HUES48 (cell line): Measurements from ENCODE around the gene CHMP4B.

Experiments
- H3K27ac ChIP-seq: one replicate; pipeline ENCODE4 v1.7.0; 2013; ENCODE audit warnings: low read depth, low read length, inconsistent platforms
- H3K27me3 ChIP-seq: 2 replicates; pipeline ENCODE4 v1.6.1; 2013; ENCODE audit warnings: mild to moderate bottlenecking, low read length; ENCODE audit not compliant: control insufficient read depth, insufficient read depth
- H3K36me3 ChIP-seq: 2 replicates; pipeline ENCODE4 v1.6.1; 2013; ENCODE audit warnings: low read length; ENCODE audit not compliant: control insufficient read depth, insufficient read depth
- H3K4me1 ChIP-seq: 2 replicates; pipeline ENCODE4 v1.6.1; 2013; ENCODE audit warnings: mild to moderate bottlenecking, low read length; ENCODE audit not compliant: control insufficient read depth, insufficient read depth
- H3K4me3 ChIP-seq: 2 replicates; pipeline ENCODE4 v1.5.1; 2013; ENCODE audit warnings: mild to moderate bottlenecking, low read depth, low read length
- H3K9ac ChIP-seq: 2 replicates; pipeline ENCODE4 v1.6.1; 2013; ENCODE audit warnings: mild to moderate bottlenecking, low read depth, low read length, moderate library complexity
- H3K9me3 ChIP-seq: 2 replicates; pipeline ENCODE4 v1.6.1; 2013; ENCODE audit warnings: low read length; ENCODE audit not compliant: control insufficient read depth, insufficient read depth

CHMP4B gene

GRCh38 chr20:33773412-33774089 lies 37.6 kb upstream of the CHMP4B start:
- Histone ChIP-seq H3K9me3 (no peaks in the 10 kb centered on the region), H3K9ac (no peak overlapping the region), H3K36me3 (peaks cover 3% of the 10 kb centered on the region; the same call in 1 of the 2 replicates), H3K27ac (no peak overlapping the region), H3K4me3 (no peak overlapping the region), H3K4me1 (no peaks in the 10 kb centered on the region), H3K27me3 (no peaks in the 10 kb centered on the region)

- Histone ChIP-seq H3K4me1 (no peaks in the 10 kb centered on the region), H3K9ac (no peak overlapping the region), H3K27ac (no peak overlapping the region), H3K4me3 (no peak overlapping the region), H3K36me3 (0 out of 2 replicates have a peak, but pooled peaks cover 2% of the 10 kb centered on the region), H3K27me3 (no peaks in the 10 kb centered on the region), H3K9me3 (no peaks in the 10 kb centered on the region)
Measured at GRCh38 chr20:33777816-33778215, 33.3 kb upstream of the CHMP4B start.

GRCh38 chr20:33781133-33781532 lies 30.0 kb upstream of the CHMP4B start:
- Histone ChIP-seq H3K36me3 (0 out of 2 replicates have a peak, but pooled peaks cover 2% of the 10 kb centered on the region), H3K27me3 (no peaks in the 10 kb centered on the region), H3K27ac (no peak overlapping the region), H3K9ac (no peak overlapping the region), H3K4me1 (no peaks in the 10 kb centered on the region), H3K4me3 (no peak overlapping the region), H3K9me3 (no peaks in the 10 kb centered on the region)

- Histone ChIP-seq H3K36me3 (0 out of 2 replicates have a peak, but pooled peaks cover 2% of the 10 kb centered on the region), H3K4me3 (no peak overlapping the region), H3K9me3 (no peaks in the 10 kb centered on the region), H3K4me1 (no peaks in the 10 kb centered on the region), H3K27ac (no peak overlapping the region), H3K9ac (no peak overlapping the region), H3K27me3 (no peaks in the 10 kb centered on the region)
Measured at GRCh38 chr20:33781945-33782344, 29.2 kb upstream of the CHMP4B start.

- Histone ChIP-seq H3K9me3 (no peaks in the 10 kb centered on the region), H3K4me3 (no peak overlapping the region), H3K27me3 (no peaks in the 10 kb centered on the region), H3K4me1 (no peaks in the 10 kb centered on the region), H3K27ac (no peak overlapping the region), H3K36me3 (0 out of 2 replicates have a peak, but pooled peaks cover 2% of the 10 kb centered on the region), H3K9ac (no peak overlapping the region)
Measured at GRCh38 chr20:33783256-33783655, 27.9 kb upstream of the CHMP4B start.

GRCh38 chr20:33783818-33784217 lies 27.3 kb upstream of the CHMP4B start:
- H3K27ac ChIP-seq: no peak overlapping the region
- H3K4me3 ChIP-seq: no peak overlapping the region
- H3K9me3 ChIP-seq: no peaks in the 10 kb centered on the region
- no peaks in the 10 kb centered on the region for H3K27me3 ChIP-seq
- H3K36me3 ChIP-seq: 0 out of 2 replicates have a peak, but pooled peaks cover 2% of the 10 kb centered on the region
- no peaks in the 10 kb centered on the region for H3K4me1 ChIP-seq
- H3K9ac ChIP-seq: no peak overlapping the region

GRCh38 chr20:33784225-33784624 lies 26.9 kb upstream of the CHMP4B start:
- Histone ChIP-seq H3K36me3 (0 out of 2 replicates have a peak, but pooled peaks cover 2% of the 10 kb centered on the region), H3K4me1 (no peaks in the 10 kb centered on the region), H3K27me3 (no peaks in the 10 kb centered on the region), H3K9ac (no peak overlapping the region), H3K27ac (no peak overlapping the region), H3K9me3 (no peaks in the 10 kb centered on the region), H3K4me3 (no peak overlapping the region)

- no peaks in the 10 kb centered on the region for H3K4me1 ChIP-seq
- no peak overlapping the region for H3K27ac ChIP-seq
- H3K4me3 ChIP-seq: no peak overlapping the region
- no peak overlapping the region for H3K9ac ChIP-seq
- 0 out of 2 replicates have a peak, but pooled peaks cover 2% of the 10 kb centered on the region for H3K36me3 ChIP-seq
- H3K27me3 ChIP-seq: no peaks in the 10 kb centered on the region
- no peaks in the 10 kb centered on the region for H3K9me3 ChIP-seq
Measured at GRCh38 chr20:33785503-33785902, 25.6 kb upstream of the CHMP4B start.

- Histone ChIP-seq H3K36me3 (no peaks in the 10 kb centered on the region), H3K9me3 (no peaks in the 10 kb centered on the region), H3K9ac (no peak overlapping the region), H3K27me3 (no peaks in the 10 kb centered on the region), H3K4me3 (no peak overlapping the region), H3K4me1 (no peaks in the 10 kb centered on the region), H3K27ac (no peak overlapping the region)
Measured at GRCh38 chr20:33787253-33787891, 23.8 kb upstream of the CHMP4B start.

GRCh38 chr20:33788351-33789049 lies 22.6 kb upstream of the CHMP4B start:
- no peaks in the 10 kb centered on the region for H3K36me3 ChIP-seq
- no peak overlapping the region for H3K27ac ChIP-seq
- H3K9ac ChIP-seq: no peak overlapping the region
- H3K4me1 ChIP-seq: no peaks in the 10 kb centered on the region
- no peak overlapping the region for H3K4me3 ChIP-seq
- no peaks in the 10 kb centered on the region for H3K27me3 ChIP-seq
- no peaks in the 10 kb centered on the region for H3K9me3 ChIP-seq
